GM23338 (cell line): Measurements from ENCODE around the gene ZNF202. TPM values are rescaled to one million over a fixed set of nuclear protein-coding genes. Genes with fewer than 3 reads are reported as not detected.
"Not testable (repeated sequence)": the region's sequence is repeated elsewhere in the genome, so short reads cannot be mapped to it uniquely, and the experiment has no call there.

Source experiments
- ATAC-seq: fragments of 200-7000 bp; cut with Tn5 transposase; 3 replicates; pipeline ENCODE4 v1.9.1; 2020
- DNase-seq: peaks from one replicate; pipeline ENCODE4 v3.0.0-alpha.2; 2015; ENCODE audit warnings: low spot score
- H2AFZ ChIP-seq: fragments of 200-600 bp; sonication (generic); 2 replicates; pipeline ENCODE4 v1.8.0; 2016; ENCODE audit warnings: antibody characterized with exemption, mild to moderate bottlenecking, moderate library complexity
- H3F3A ChIP-seq: fragments of 200-600 bp; sonication (generic); replicated peaks from 2 replicates; pipeline ENCODE4 v1.8.0; 2017; ENCODE audit warnings: antibody characterized with exemption, mixed run types, low read depth
- H3K27ac ChIP-seq: fragments of 200-600 bp; sonication (generic); 2 replicates; pipeline ENCODE4 v1.6.1; 2016; ENCODE audit warnings: low read depth
- H3K27me3 ChIP-seq: fragments of 200-600 bp; sonication (generic); 2 replicates; pipeline ENCODE4 v1.8.0; 2016; ENCODE audit warnings: mild to moderate bottlenecking, mixed run types, moderate library complexity; ENCODE audit not compliant: insufficient read depth
- H3K36me3 ChIP-seq: fragments of 200-600 bp; sonication (generic); 2 replicates; pipeline ENCODE4 v1.8.0; 2016; ENCODE audit warnings: mild to moderate bottlenecking; ENCODE audit not compliant: insufficient read depth
- H3K4me1 ChIP-seq: fragments of 200-600 bp; sonication (generic); 2 replicates; pipeline ENCODE4 v1.8.0; 2016; ENCODE audit warnings: mild to moderate bottlenecking, moderate library complexity; ENCODE audit not compliant: insufficient read depth
- H3K4me2 ChIP-seq: fragments of 200-600 bp; sonication (generic); 2 replicates; pipeline ENCODE4 v1.7.1; 2017; ENCODE audit warnings: mixed run types
- H3K4me3 ChIP-seq: fragments of 200-600 bp; sonication (generic); 2 replicates; pipeline ENCODE4 v1.6.1; 2016; ENCODE audit warnings: mixed run types
- H3K79me2 ChIP-seq: fragments of 200-600 bp; sonication (generic); replicated peaks from 2 replicates; pipeline ENCODE4 v1.8.0; 2017; ENCODE audit warnings: mild to moderate bottlenecking; ENCODE audit not compliant: insufficient read depth
- H3K9me2 ChIP-seq: fragments of 200-600 bp; sonication (generic); 2 replicates; pipeline ENCODE4 v1.8.0; 2017; ENCODE audit not compliant: insufficient read depth
- H4K20me1 ChIP-seq: fragments of 200-600 bp; sonication (generic); replicated peaks from 2 replicates; pipeline ENCODE4 v1.8.0; 2017; ENCODE audit warnings: mild to moderate bottlenecking; ENCODE audit not compliant: insufficient read depth
- H3K27ac Mint-ChIP-seq: 2 replicates; pipeline ENCODE4 v1.8.0; 2020; ENCODE audit warnings: inconsistent platforms, mild to moderate bottlenecking, moderate library complexity, mixed read lengths
- H3K27me3 Mint-ChIP-seq: 3 replicates; pipeline ENCODE4 v1.8.0; 2022; ENCODE audit warnings: low read depth, mild to moderate bottlenecking, moderate library complexity, mixed read lengths, inconsistent platforms; ENCODE audit not compliant: insufficient read depth, poor library complexity
- H3K36me3 Mint-ChIP-seq: 3 replicates; pipeline ENCODE4 v1.8.0; 2021; ENCODE audit warnings: low read depth, mild to moderate bottlenecking, inconsistent platforms, moderate library complexity, mixed read lengths
- H3K4me1 Mint-ChIP-seq: 3 replicates; pipeline ENCODE4 v1.8.0; 2020; ENCODE audit warnings: mild to moderate bottlenecking, inconsistent platforms, mixed read lengths
- H3K4me3 Mint-ChIP-seq: 3 replicates; pipeline ENCODE4 v1.8.0; 2021; ENCODE audit warnings: moderate library complexity, mild to moderate bottlenecking, inconsistent platforms, mixed read lengths
- H3K9me3 Mint-ChIP-seq: 3 replicates; pipeline ENCODE4 v1.8.0; 2020; ENCODE audit warnings: moderate library complexity, mild to moderate bottlenecking, inconsistent platforms, mixed read lengths
- CTCF ChIP-seq, 2 experiments: fragments of 200-600 bp in 1 of 2; sonication (generic) in 1 of 2; conservative IDR thresholded peaks; 2 replicates each; pipeline versions ENCODE4 v1.5.1 to v1.6.1; 2016 to 2017; ENCODE audit warnings: antibody characterized with exemption in 2 of 2, low read depth in 2 of 2, mild to moderate bottlenecking in 2 of 2, moderate library complexity in 1 of 2
- EZH2 ChIP-seq: fragments of 200-600 bp; sonication (generic); IDR thresholded peaks from one replicate; pipeline ENCODE4 v1.8.0; 2017; ENCODE audit warnings: antibody characterized with exemption, mild to moderate bottlenecking, low read depth; ENCODE audit not compliant: unreplicated experiment
- NANOG ChIP-seq: IDR thresholded peaks from 2 replicates; pipeline ENCODE4 v1.6.1; 2016; ENCODE audit warnings: antibody characterized with exemption, borderline replicate concordance
- ZNF462 ChIP-seq: fragments of 250-450 bp; sonication (Bioruptor Pico); IDR thresholded peaks from 2 replicates; pipeline ENCODE4 v1.5.0; 2020; ENCODE audit warnings: mild to moderate bottlenecking, moderate library complexity
- polyA plus RNA-seq: library from polyadenylated mRNA; unstranded; fragments of >200 nt; fragmentation: Nextera tagmentation; extraction: Ambion mirVana; gene quantifications from 2 replicates; pipeline ENCODE4 v1.2.1, GENCODE V29; 2016
- total RNA-seq: library from RNA; depleted of rRNA; stranded (reverse); fragments of >200 nt; shearing (Covaris generic); gene quantifications from 2 replicates; pipeline ENCODE4 v1.2.3, GENCODE V29; 2014

ZNF202 gene
- total and polyA plus RNA-seq, 2 experiments from 2014 or later: 18.2 to 36.7 TPM

GRCh38 chr11:123748349-123748748, 6.9 kb upstream of the ZNF202 start:
- H3K36me3 Mint-ChIP-seq: peaks cover 58% of the 10 kb centered on the region
- H3K27ac ChIP-seq, DNase-seq, H3K27ac Mint-ChIP-seq, H3K4me3 Mint-ChIP-seq, H3K4me3 ChIP-seq, H3K27me3 ChIP-seq, H3K79me2 ChIP-seq, H2AFZ ChIP-seq, H3K27me3 Mint-ChIP-seq, H3F3A ChIP-seq, H4K20me1 ChIP-seq, H3K36me3 ChIP-seq, ATAC-seq, H3K4me2 ChIP-seq: not testable (repeated sequence)
- Histone ChIP-seq H3K9me2 (peaks cover 12% of the 10 kb centered on the region), H3K4me1 (peaks cover 35% of the 10 kb centered on the region)
- H3K4me1 Mint-ChIP-seq: peaks cover 43% of the 10 kb centered on the region
- H3K9me3 Mint-ChIP-seq: peaks cover 33% of the 10 kb centered on the region

GRCh38 chr11:123745764-123746451, 4.4 kb upstream of the ZNF202 start:
- H3F3A ChIP-seq: 0 out of 2 replicates have a peak, but pooled peaks cover 8% of the 10 kb centered on the region
- peaks cover 3% of the 10 kb centered on the region for H3K79me2 ChIP-seq
- H3K9me2 ChIP-seq: no peaks in the 10 kb centered on the region; the same call in 1 of the 2 replicates
- H3K36me3 Mint-ChIP-seq: peaks cover 36% of the 10 kb centered on the region
- peak overlapping the region; percentile 63 for H3K4me2 ChIP-seq
- no peak overlapping the region for H2AFZ ChIP-seq
- peak overlapping the region; percentile 84 for H3K27ac ChIP-seq
- no peaks in the 10 kb centered on the region for H3K27me3 ChIP-seq
- DNase-seq (peak; percentile 53), ATAC-seq (peak; percentile 11)
- H3K4me3 ChIP-seq: no peak overlapping the region
- peak; percentile 53; the same call in 1 of the 2 replicates for TF ChIP-seq NANOG
- TF ChIP-seq CTCF (conservative IDR thresholded peaks at IDR 0.05; ENCODE audit: low read depth in 2 of 2): peak; percentile 18 to 55; a peak in 3 of 4 replicates
- peak; percentile 82 for TF ChIP-seq ZNF462 (CRISPR knock-in tag)
- TF ChIP-seq EZH2: no peak
- peaks cover 41% of the 10 kb centered on the region for H3K4me1 Mint-ChIP-seq
- H4K20me1 ChIP-seq: no peaks in the 10 kb centered on the region
- H3K9me3 Mint-ChIP-seq: peaks cover 28% of the 10 kb centered on the region
- H3K36me3 ChIP-seq: no peaks in the 10 kb centered on the region; the same call in 1 of the 2 replicates
- H3K4me1 ChIP-seq: peaks cover 37% of the 10 kb centered on the region
- peak overlapping the region; percentile 48 for H3K4me3 Mint-ChIP-seq
- H3K27ac Mint-ChIP-seq: peak overlapping the region; percentile 90
- peaks cover 11% of the 10 kb centered on the region for H3K27me3 Mint-ChIP-seq
